Activated T-cell treated with anti-CD3 and anti-CD28 coated beads, Interleukin-2, amount 50 U/mL, for 72 hours (primary cell): ENCODE results near the gene CEACAM1. TPM values are rescaled to one million over a fixed set of nuclear protein-coding genes. Genes with fewer than 3 reads are reported as not detected.
"Not testable (repeated sequence)": the region's sequence is repeated elsewhere in the genome, so short reads cannot be mapped to it uniquely, and the experiment has no call there.

Experiments
- ATAC-seq, 2 donors: fragments of 150-1000 bp; cut with Tn5 transposase; replicated peaks in 1 of 2; 2 replicates each; pipeline ENCODE4 v1.10.0; 2021; ENCODE audit warnings: moderate library complexity in 2 of 2, mild to moderate bottlenecking in 1 of 2
- DNase-seq, 2 donors: peaks; one replicate each; pipeline ENCODE4 v3.0.0; 2021 to 2022; ENCODE audit warnings: mixed read lengths in 1 of 2
- H3K27ac Mint-ChIP-seq: one replicate; pipeline ENCODE4 v1.8.0; 2022; ENCODE audit warnings: mild to moderate bottlenecking, moderate library complexity, mixed read lengths
- H3K27me3 Mint-ChIP-seq: one replicate; pipeline ENCODE4 v1.8.0; 2022; ENCODE audit warnings: low read depth, mixed read lengths
- H3K36me3 Mint-ChIP-seq, 2 donors: one replicate each; pipeline ENCODE4 v1.8.0; 2022; ENCODE audit warnings: mixed read lengths in 2 of 2, mild to moderate bottlenecking in 1 of 2; ENCODE audit not compliant: insufficient read depth in 2 of 2
- H3K4me1 Mint-ChIP-seq: one replicate; pipeline ENCODE4 v1.8.0; 2022; ENCODE audit warnings: low read depth, mixed read lengths
- H3K4me3 Mint-ChIP-seq, 2 donors: one replicate each; pipeline ENCODE4 v1.8.0; 2022; ENCODE audit warnings: mild to moderate bottlenecking in 2 of 2, mixed read lengths in 2 of 2, moderate library complexity in 2 of 2
- H3K9me3 Mint-ChIP-seq, 2 donors: one replicate each; pipeline ENCODE4 v1.8.0; 2022; ENCODE audit warnings: mixed read lengths in 2 of 2
- total RNA-seq, 2 donors: library from RNA; stranded (reverse); gene quantifications; one replicate each; pipeline ENCODE4 v1.2.3, GENCODE V29; 2022

The CEACAM1 gene
- 1 to 10 TPM; 4.0 to 8.2 TPM for total RNA-seq

DNA sequence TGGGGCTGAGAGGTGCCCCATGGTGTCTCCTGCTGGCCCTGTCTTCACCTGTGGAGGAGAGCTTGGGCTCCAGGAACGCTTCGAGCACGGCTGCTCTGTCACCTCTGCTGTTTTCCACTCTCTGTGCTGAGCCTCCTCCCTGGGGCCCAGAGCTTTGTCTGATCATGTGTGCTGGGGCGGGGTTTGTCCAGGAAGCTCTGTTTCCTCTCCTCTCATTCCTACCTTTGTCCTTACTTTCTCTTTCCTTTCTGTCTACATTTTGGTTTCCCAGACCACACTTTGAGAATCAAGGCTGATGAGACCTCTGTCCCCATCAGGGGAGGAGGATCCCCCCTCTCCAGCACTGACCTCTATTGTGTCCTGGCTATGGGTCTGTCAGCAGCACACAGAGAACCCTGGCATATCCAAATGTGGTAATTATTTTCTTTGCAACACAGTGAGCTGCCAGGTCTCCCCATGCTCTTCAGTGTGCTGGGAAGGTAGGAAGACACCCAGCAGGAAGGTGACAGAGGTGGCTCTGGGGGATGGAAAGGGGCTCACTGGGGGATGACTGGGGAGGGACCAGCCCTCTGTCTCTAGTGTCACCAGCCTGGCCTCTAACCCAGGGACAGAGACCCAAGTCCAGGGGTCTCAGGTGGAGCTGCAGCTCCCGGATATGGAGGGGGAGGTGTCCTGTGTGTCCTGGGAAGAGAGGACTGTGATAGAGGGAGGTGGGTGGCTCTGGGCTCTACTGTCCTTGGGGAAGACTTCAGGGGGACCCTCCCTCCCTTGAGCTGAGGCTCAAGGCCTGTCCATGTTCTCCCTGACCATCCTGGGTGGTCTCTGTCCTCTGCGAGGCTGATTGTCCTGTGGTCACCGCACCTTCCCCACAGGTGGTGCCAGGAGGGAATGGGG, at the start of gene CEACAM1:
Gene CEACAM1 (minus strand): TSS at position 128 of the 894 bp plus-strand sequence. CDS start 107 bp downstream, at position 21.
- peak; percentile 69 to 80 for ATAC-seq
- peak within 1 kb of the TSS; percentile 79 to 81 for H3K4me3 Mint-ChIP-seq
- no peaks in the 10 kb centered on the region for H3K9me3 Mint-ChIP-seq
- DNase-seq: peak; percentile 39 to 59
- no peaks in the 10 kb centered on the region for H3K36me3 Mint-ChIP-seq
- H3K27me3 Mint-ChIP-seq: no peaks in the 10 kb centered on the region
- peak within 1 kb of the TSS; percentile 80 for H3K27ac Mint-ChIP-seq
- peaks cover 34% of the 10 kb centered on the region for H3K4me1 Mint-ChIP-seq

DNA sequence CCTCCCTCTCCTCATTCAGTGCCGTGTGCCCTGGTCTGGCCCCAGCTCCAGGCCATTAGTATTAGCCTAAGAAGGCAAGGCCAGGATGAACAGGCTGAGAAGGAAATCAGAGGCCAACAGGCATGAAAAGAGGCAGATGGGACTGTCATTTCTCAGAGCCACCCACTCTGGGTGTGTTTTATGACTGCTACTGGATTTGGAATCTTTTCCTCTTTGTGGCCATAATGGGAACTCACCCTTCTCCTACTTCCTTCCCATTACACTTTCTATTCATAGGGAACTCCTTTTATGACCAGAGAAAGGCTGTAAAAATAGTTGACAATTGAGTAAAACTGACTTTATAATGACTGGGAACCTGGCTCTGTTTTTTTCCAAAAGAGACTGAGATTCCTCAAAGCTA, 48.7 kb upstream of the CEACAM1 start:
- Mint-ChIP-seq H3K27ac (no peak overlapping the region), H3K4me3 (no peak overlapping the region), H3K27me3 (peaks cover 20% of the 10 kb centered on the region), H3K4me1 (no peaks in the 10 kb centered on the region), H3K9me3 (no peaks in the 10 kb centered on the region), H3K36me3 (no peaks in the 10 kb centered on the region)
- DNase-seq: no peak
- ATAC-seq: no peak

GRCh38 chr19:42576241-42576640, 48.0 kb upstream of the CEACAM1 start:
- Mint-ChIP-seq H3K27ac (no peak overlapping the region), H3K36me3 (no peaks in the 10 kb centered on the region), H3K27me3 (peaks cover 20% of the 10 kb centered on the region), H3K9me3 (no peaks in the 10 kb centered on the region), H3K4me3 (no peak overlapping the region), H3K4me1 (no peaks in the 10 kb centered on the region)
- DNase-seq (no peak), ATAC-seq (no peak)

GRCh38 chr19:42573642-42574041, 45.4 kb upstream of the CEACAM1 start:
- Mint-ChIP-seq H3K27me3 (peaks cover 24% of the 10 kb centered on the region), H3K27ac (no peak overlapping the region), H3K36me3 (no peaks in the 10 kb centered on the region), H3K9me3 (no peaks in the 10 kb centered on the region), H3K4me1 (no peaks in the 10 kb centered on the region), H3K4me3 (no peak overlapping the region)
- ATAC-seq (no peak), DNase-seq (no peak)

- ATAC-seq: no peak
- H3K27ac Mint-ChIP-seq: no peak overlapping the region
- H3K27me3 Mint-ChIP-seq: peaks cover 26% of the 10 kb centered on the region
- H3K36me3 Mint-ChIP-seq: no peaks in the 10 kb centered on the region
- no peak for DNase-seq
- no peaks in the 10 kb centered on the region for H3K9me3 Mint-ChIP-seq
- peaks cover 7% of the 10 kb centered on the region for H3K4me1 Mint-ChIP-seq
- H3K4me3 Mint-ChIP-seq: no peak overlapping the region
These were observed 42.8 kb upstream of the CEACAM1 start for GRCh38 chr19:42571116-42571515.

GRCh38 chr19:42569193-42569592, 40.9 kb upstream of the CEACAM1 start:
- no peaks in the 10 kb centered on the region for H3K36me3 Mint-ChIP-seq
- H3K4me3 Mint-ChIP-seq: no peak overlapping the region
- no peak overlapping the region for H3K27ac Mint-ChIP-seq
- ATAC-seq (no peak), DNase-seq (no peak)
- H3K9me3 Mint-ChIP-seq: no peaks in the 10 kb centered on the region
- H3K27me3 Mint-ChIP-seq: peaks cover 26% of the 10 kb centered on the region
- peaks cover 7% of the 10 kb centered on the region for H3K4me1 Mint-ChIP-seq

DNA sequence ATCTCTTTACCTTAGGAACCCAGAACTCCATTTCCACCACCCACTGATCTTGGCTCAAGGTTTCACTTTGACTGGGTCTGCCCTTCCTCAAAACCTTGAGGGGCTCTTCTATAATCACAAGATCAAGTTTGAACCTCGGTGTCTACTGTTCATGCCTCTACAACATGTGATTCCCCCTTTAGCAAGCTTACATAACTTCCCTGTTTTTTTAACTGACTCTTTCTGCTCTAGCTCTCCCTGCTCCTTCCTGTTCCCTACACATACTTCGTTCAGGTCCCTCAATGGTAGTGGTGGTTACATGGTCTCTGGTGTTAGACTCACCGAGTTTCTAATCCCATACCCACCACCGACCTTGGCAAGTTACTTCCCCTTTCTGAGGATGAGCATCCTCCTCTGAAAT, 39.7 kb upstream of the CEACAM1 start:
- ATAC-seq: no peak
- Mint-ChIP-seq H3K36me3 (no peaks in the 10 kb centered on the region), H3K27me3 (peaks cover 20% of the 10 kb centered on the region), H3K4me1 (peaks cover 7% of the 10 kb centered on the region), H3K9me3 (no peaks in the 10 kb centered on the region), H3K27ac (no peak overlapping the region), H3K4me3 (no peak overlapping the region)
- DNase-seq: no peak

DNA sequence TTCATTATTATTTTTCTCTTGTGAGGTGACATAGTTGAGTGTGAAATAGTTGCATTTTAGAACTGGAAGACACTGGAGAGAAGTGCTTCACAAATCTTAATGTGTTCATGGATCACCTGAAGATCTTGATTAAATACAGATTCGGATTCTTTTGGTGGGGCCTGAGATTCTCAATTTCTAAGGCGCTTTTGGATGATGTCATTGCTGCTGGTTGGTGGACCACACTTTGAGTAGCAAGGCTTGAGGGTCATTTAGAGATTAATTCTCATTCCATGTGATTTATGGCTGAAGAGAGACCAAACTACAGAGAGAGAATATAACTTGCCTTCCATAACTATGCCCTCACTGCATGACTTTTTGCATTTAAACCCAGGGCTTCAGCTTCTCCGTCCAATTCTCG, 39.3 kb upstream of the CEACAM1 start:
- no peaks in the 10 kb centered on the region for H3K36me3 Mint-ChIP-seq
- H3K27ac Mint-ChIP-seq: no peak overlapping the region
- ATAC-seq: no peak
- no peaks in the 10 kb centered on the region for H3K9me3 Mint-ChIP-seq
- DNase-seq: no peak
- H3K4me1 Mint-ChIP-seq: peaks cover 7% of the 10 kb centered on the region
- no peak overlapping the region for H3K4me3 Mint-ChIP-seq
- H3K27me3 Mint-ChIP-seq: peaks cover 19% of the 10 kb centered on the region

DNA sequence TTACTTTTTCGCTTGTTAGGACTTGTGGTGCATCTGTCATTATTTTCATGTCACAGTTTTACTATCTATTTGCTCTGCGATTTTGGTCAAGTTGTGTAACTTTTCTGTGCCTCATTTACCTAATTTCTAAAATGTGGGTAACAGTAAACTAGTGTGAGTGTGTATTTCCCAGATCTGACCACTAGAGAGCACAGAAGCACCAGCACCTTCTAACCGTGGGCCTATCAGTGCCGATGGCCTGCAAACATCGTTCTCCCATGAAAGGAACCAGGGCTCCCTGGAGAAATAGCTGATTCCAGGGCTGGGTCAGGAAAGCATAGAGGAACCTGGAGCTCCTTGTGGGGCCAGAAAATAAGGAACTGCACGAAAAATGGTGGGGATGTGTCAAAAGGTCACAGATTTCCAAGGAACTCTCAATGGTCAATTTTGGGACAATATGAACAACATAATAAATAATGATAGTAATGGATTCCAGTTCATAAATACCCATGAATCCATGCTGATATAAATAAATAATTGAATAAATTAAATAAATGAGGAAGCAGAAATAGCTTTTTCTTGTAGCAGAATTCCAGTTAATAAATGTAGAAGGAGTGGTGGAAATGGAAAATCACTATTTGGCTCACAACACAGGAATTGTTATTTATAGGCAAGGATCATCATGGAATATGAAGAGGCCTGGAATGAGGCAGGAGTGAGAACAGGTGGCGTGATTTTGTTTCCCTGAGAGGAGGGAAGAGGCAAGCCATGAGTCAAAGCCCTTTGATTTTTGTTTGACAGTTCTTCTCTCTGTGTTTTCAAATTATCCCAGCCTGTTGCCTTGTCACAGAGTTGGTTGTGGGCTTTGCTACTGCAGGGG, 35.3 kb upstream of the CEACAM1 start:
- H3K4me1 Mint-ChIP-seq: peaks cover 7% of the 10 kb centered on the region
- peak; percentile 62 to 72 for ATAC-seq
- H3K27ac Mint-ChIP-seq: no peak overlapping the region
- H3K27me3 Mint-ChIP-seq: peaks cover 20% of the 10 kb centered on the region
- H3K36me3 Mint-ChIP-seq: no peaks in the 10 kb centered on the region
- no peaks in the 10 kb centered on the region for H3K9me3 Mint-ChIP-seq
- DNase-seq: peak; percentile 11 to 19
- no peak overlapping the region for H3K4me3 Mint-ChIP-seq

DNA sequence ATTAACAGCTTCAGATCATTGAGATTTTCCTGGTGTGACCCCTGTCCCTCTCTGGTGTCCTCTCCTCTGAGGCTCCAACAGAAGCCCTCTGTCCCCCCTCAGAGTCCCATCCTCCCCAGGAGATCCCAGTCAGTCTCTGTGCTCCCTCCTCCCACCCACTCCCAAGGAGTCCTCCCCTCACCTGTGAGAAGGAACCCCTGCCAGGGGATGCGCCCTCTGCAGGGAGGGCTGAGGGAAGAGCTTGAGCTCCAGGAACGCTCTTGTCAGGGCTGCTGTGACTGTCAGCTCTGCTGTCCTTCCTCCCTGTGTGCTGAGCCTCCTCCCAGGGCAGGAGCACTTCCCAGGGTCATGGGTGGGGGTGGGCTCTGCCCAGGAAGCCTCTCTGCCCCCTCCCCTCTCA, 33.2 kb upstream of the CEACAM1 start:
- DNase-seq: no peak
- no peaks in the 10 kb centered on the region for H3K4me1 Mint-ChIP-seq
- peaks cover 23% of the 10 kb centered on the region for H3K27me3 Mint-ChIP-seq

DNA sequence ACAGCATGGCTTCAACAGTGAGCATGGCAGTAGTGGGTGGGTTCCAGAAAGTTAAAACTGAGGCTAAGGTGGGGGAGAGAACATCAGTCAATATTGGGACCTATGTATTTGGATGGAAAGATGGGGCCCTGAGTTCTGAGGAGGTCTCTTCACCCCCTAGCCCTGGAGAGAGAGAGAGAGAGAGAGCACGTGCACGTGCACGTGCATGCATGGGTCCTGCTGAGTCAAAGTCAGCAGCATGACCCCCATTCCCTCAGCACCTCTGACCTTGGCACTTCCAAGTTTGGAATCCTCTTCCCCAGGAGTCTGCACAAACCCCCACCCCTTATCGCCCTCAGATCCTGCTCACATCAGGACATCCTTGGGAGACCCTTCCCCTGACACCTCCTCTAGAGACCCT, 32.5 kb upstream of the CEACAM1 start:
- Mint-ChIP-seq H3K27ac (no peak overlapping the region), H3K4me3 (no peak overlapping the region), H3K27me3 (peaks cover 31% of the 10 kb centered on the region), H3K9me3 (no peaks in the 10 kb centered on the region), H3K4me1 (no peaks in the 10 kb centered on the region), H3K36me3 (no peaks in the 10 kb centered on the region)
- ATAC-seq (no peak), DNase-seq (no peak)

More for the DNA sequence above, 33.2 kb upstream of the CEACAM1 start:
- no peaks in the 10 kb centered on the region for H3K9me3 Mint-ChIP-seq
- H3K4me3 Mint-ChIP-seq: no peak overlapping the region
- H3K27ac Mint-ChIP-seq: no peak overlapping the region
- no peak for ATAC-seq
- no peaks in the 10 kb centered on the region for H3K36me3 Mint-ChIP-seq

- Mint-ChIP-seq H3K27me3 (peaks cover 38% of the 10 kb centered on the region), H3K4me1 (no peaks in the 10 kb centered on the region), H3K36me3 (no peaks in the 10 kb centered on the region), H3K27ac (no peak overlapping the region), H3K4me3 (no peak overlapping the region), H3K9me3 (no peaks in the 10 kb centered on the region)
- ATAC-seq (no peak), DNase-seq (no peak)
These were observed 30.3 kb upstream of the CEACAM1 start for GRCh38 chr19:42558450-42559150.

- H3K27me3 Mint-ChIP-seq: peaks cover 38% of the 10 kb centered on the region
- not testable (repeated sequence) for H3K4me3 Mint-ChIP-seq, H3K36me3 Mint-ChIP-seq, H3K4me1 Mint-ChIP-seq, H3K9me3 Mint-ChIP-seq, ATAC-seq, DNase-seq, H3K27ac Mint-ChIP-seq
These were observed 29.1 kb upstream of the CEACAM1 start for GRCh38 chr19:42557386-42557871.
